OCI-LY1 (cell line): Measurements from ENCODE around the gene KIAA1755.

Experiments
- H2AFZ ChIP-seq: fragments of 200-600 bp; sonication (generic), shearing (Covaris generic); 2 replicates; pipeline ENCODE4 v1.6.0; 2014; ENCODE audit warnings: antibody characterized with exemption, mild to moderate bottlenecking, low read length
- H3F3A ChIP-seq: fragments of 200-600 bp; sonication (generic), shearing (Covaris generic); 2 replicates; pipeline ENCODE4 v1.6.0; 2014; ENCODE audit warnings: mild to moderate bottlenecking, antibody characterized with exemption, low read length, moderate library complexity; ENCODE audit not compliant: insufficient read depth
- H3K27ac ChIP-seq: fragments of 200-600 bp; sonication (generic); 2 replicates; pipeline ENCODE4 v1.5.1; 2014; ENCODE audit warnings: low read length, mixed run types, mild to moderate bottlenecking, low read depth; ENCODE audit not compliant: poor library complexity, severe bottlenecking
- H3K27me3 ChIP-seq: fragments of 200-600 bp; sonication (generic); 2 replicates; pipeline ENCODE4 v1.6.0; 2014; ENCODE audit warnings: antibody characterized with exemption, mild to moderate bottlenecking, low read length, moderate library complexity; ENCODE audit not compliant: insufficient read depth
- H3K36me3 ChIP-seq: fragments of 200-600 bp; sonication (generic); 2 replicates; pipeline ENCODE4 v1.6.1; 2014; ENCODE audit warnings: mild to moderate bottlenecking, antibody characterized with exemption, low read length, moderate library complexity, mixed read lengths; ENCODE audit not compliant: insufficient read depth
- H3K4me1 ChIP-seq: fragments of 200-600 bp; sonication (generic); 2 replicates; pipeline ENCODE4 v1.5.1; 2014; ENCODE audit warnings: mild to moderate bottlenecking, low read length, moderate library complexity; ENCODE audit not compliant: insufficient read depth, severe bottlenecking
- H3K4me2 ChIP-seq: fragments of 200-600 bp; sonication (generic), shearing (Covaris generic); 2 replicates; pipeline ENCODE4 v1.6.1; 2014; ENCODE audit warnings: low read length
- H3K4me3 ChIP-seq: fragments of 200-600 bp; sonication (generic); 2 replicates; pipeline ENCODE4 v1.5.1; 2014; ENCODE audit warnings: low read length, low read depth, mild to moderate bottlenecking, mixed read lengths; ENCODE audit not compliant: poor library complexity, severe bottlenecking
- H3K79me2 ChIP-seq: fragments of 200-600 bp; shearing (Covaris generic); 2 replicates; pipeline ENCODE4 v1.6.1; 2016; ENCODE audit warnings: mixed run types, low read length, mixed read lengths; ENCODE audit not compliant: insufficient read depth
- H3K9ac ChIP-seq: fragments of 200-600 bp; sonication (generic), shearing (Covaris generic); 2 replicates; pipeline ENCODE4 v1.6.1; 2014; ENCODE audit warnings: mild to moderate bottlenecking, low read length, mixed read lengths
- H3K9me2 ChIP-seq: fragments of 200-600 bp; sonication (generic), shearing (Covaris generic); 2 replicates; pipeline ENCODE4 v1.6.1; 2014; ENCODE audit warnings: low read depth, mild to moderate bottlenecking, low read length, mixed read lengths
- H3K9me3 ChIP-seq: fragments of 200-600 bp; shearing (Covaris generic); 2 replicates; pipeline ENCODE4 v1.6.1; 2014; ENCODE audit warnings: low read length, mixed read lengths
- H4K20me1 ChIP-seq: fragments of 200-600 bp; sonication (generic), shearing (Covaris generic); 2 replicates; pipeline ENCODE4 v1.6.0; 2016; ENCODE audit warnings: mild to moderate bottlenecking, low read length; ENCODE audit not compliant: insufficient read depth
- CTCF ChIP-seq: fragments of 200-600 bp; sonication (generic), shearing (Covaris generic); IDR thresholded peaks from 2 replicates; pipeline ENCODE4 v1.5.1; 2017; ENCODE audit warnings: mild to moderate bottlenecking, antibody characterized with exemption, low read length, moderate library complexity, mixed read lengths
- EZH2 ChIP-seq: fragments of 200-600 bp; sonication (generic), shearing (Covaris generic); IDR thresholded peaks from 2 replicates; pipeline ENCODE4 v1.8.0; 2017; ENCODE audit warnings: borderline replicate concordance, mixed run types, mild to moderate bottlenecking, antibody characterized with exemption, low read length, moderate library complexity, mixed read lengths

Gene KIAA1755

GRCh38 chr20:38169636-38170193, 90.8 kb downstream of the KIAA1755 start:
- H3K27ac ChIP-seq: no peak overlapping the region
- H3K9me3 ChIP-seq: no peaks in the 10 kb centered on the region
- H3K4me2 ChIP-seq: no peak overlapping the region
- no peaks in the 10 kb centered on the region for H3F3A ChIP-seq
- H3K27me3 ChIP-seq: peaks cover 12% of the 10 kb centered on the region
- peaks cover 5% of the 10 kb centered on the region for H3K4me1 ChIP-seq
- no peaks in the 10 kb centered on the region for H3K79me2 ChIP-seq
- no peak overlapping the region for H2AFZ ChIP-seq
- H4K20me1 ChIP-seq: no peaks in the 10 kb centered on the region
- H3K9ac ChIP-seq: no peak overlapping the region
- H3K36me3 ChIP-seq: no peaks in the 10 kb centered on the region
- H3K9me2 ChIP-seq: no peaks in the 10 kb centered on the region
- TF ChIP-seq CTCF (no peak), EZH2 (no peak)
- H3K4me3 ChIP-seq: no peak overlapping the region

- H3K4me1 ChIP-seq: peaks cover 5% of the 10 kb centered on the region
- no peak overlapping the region for H3K4me2 ChIP-seq
- H3F3A ChIP-seq: no peaks in the 10 kb centered on the region
- no peaks in the 10 kb centered on the region for H3K9me3 ChIP-seq
- H3K9ac ChIP-seq: no peak overlapping the region
- no peaks in the 10 kb centered on the region for H4K20me1 ChIP-seq
- H3K79me2 ChIP-seq: no peaks in the 10 kb centered on the region
- no peak overlapping the region for H3K4me3 ChIP-seq
- no peaks in the 10 kb centered on the region for H3K9me2 ChIP-seq
- no peaks in the 10 kb centered on the region for H3K36me3 ChIP-seq
- TF ChIP-seq EZH2 (no peak), CTCF (no peak)
- H3K27me3 ChIP-seq: peaks cover 18% of the 10 kb centered on the region
- no peak overlapping the region for H3K27ac ChIP-seq
- no peak overlapping the region for H2AFZ ChIP-seq
Observed at GRCh38 chr20:38168791-38169589, 91.5 kb downstream of the KIAA1755 start.

GRCh38 chr20:38167851-38168760, 92.4 kb downstream of the KIAA1755 start:
- Histone ChIP-seq H3K27me3 (peaks cover 18% of the 10 kb centered on the region), H3K4me2 (no peak overlapping the region), H3K9ac (no peak overlapping the region), H3F3A (no peaks in the 10 kb centered on the region), H3K4me1 (peaks cover 5% of the 10 kb centered on the region), H3K36me3 (no peaks in the 10 kb centered on the region), H3K79me2 (no peaks in the 10 kb centered on the region), H3K9me2 (no peaks in the 10 kb centered on the region), H3K9me3 (no peaks in the 10 kb centered on the region), H3K27ac (no peak overlapping the region), H3K4me3 (no peak overlapping the region), H2AFZ (no peak overlapping the region), H4K20me1 (no peaks in the 10 kb centered on the region)
- no peak for TF ChIP-seq EZH2
- TF ChIP-seq CTCF: no peak
